Measurements from ENCODE around the gene AP4S1. TPM values are rescaled to one million over a fixed set of nuclear protein-coding genes. Genes with fewer than 3 reads are reported as not detected.
"Not testable (repeated sequence)": the region's sequence is repeated elsewhere in the genome, so short reads cannot be mapped to it uniquely, and the experiment has no call there.

The AP4S1 gene, protein sequence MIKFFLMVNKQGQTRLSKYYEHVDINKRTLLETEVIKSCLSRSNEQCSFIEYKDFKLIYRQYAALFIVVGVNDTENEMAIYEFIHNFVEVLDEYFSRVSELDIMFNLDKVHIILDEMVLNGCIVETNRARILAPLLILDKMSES
- 6.4 and 6.9 TPM in 2 replicates for total RNA-seq (2014; rRNA removed; shearing (Covaris generic))
- polyA plus RNA-seq (2015; cell fraction: cytosol; rRNA removed): 2.8 and 5.2 TPM in 2 replicates
- polyA plus RNA-seq (2015; cell fraction: nucleus; rRNA removed): 2.9 and 3.5 TPM in 2 replicates

DNA sequence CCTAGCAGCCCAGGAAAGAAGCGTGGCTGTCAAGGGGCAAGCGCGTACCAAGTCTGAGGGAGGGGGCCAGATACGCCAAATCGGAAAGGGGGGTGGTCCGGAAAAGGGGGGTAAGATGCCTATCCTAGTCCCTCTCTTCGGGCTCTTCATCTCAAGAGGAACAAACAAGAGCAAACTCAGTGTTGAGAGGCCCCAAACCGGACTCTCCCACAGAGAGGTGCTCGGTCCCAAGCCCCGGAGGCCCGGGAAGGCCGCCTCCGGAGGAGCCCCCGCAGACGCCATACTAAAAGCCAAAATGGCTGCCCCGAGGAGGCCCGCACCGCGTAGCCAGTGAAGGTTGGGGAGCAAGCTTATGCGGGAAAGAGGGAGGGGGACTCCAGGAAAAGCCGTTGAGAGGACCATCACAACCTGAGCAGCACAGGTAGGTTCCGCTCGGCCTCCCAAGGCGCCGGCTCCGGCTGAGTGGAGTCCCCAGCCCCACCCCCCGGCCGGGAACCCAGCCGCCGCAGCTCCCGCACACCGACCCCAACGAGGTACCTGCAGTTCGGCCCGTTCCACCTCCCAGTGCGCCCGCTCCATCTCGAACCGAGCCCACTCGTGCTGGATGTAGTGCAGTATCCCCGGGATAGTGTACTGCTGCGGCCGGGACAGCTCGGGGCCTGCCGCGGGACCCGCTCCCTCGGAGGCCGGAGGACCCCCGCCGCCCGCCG lies at the start of gene AP4S1:
AP4S1 (plus strand) TSS at position 283 of the 710 bp plus-strand sequence. CDS start 40,548 bp downstream, outside the sequence.
- in situ Hi-C loops (cut with HindIII; ENCODE audit: low pct_unique_long_range_greater_than_20kb, low sequenced_read_pairs): no loop called here
- peak; percentile 26 for DNase-seq (ENCODE audit: low read depth, low spot score)

DNA sequence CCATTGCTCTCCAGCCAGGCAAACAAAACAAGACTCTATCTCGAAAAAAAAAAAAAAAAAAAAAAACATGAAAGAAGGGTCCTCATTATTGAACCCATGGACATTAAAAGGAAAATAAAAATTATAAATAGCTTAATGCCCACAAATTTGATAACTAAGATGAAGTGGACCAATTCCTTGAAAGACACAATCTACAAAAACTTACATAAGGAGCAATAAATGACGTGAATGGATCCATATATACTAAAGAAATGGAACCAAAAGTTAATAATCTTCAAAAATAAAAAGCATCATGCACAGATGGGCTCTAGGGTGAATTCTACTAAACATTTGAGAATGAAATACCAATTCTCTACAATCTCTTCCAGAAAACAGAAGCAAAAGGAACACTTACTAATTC lies 47.7 kb upstream of the AP4S1 start:
- in situ Hi-C loops (cut with HindIII; ENCODE audit: low pct_unique_long_range_greater_than_20kb, low sequenced_read_pairs): no loop called here
- no peak for DNase-seq (ENCODE audit: low read depth, low spot score)

DNA sequence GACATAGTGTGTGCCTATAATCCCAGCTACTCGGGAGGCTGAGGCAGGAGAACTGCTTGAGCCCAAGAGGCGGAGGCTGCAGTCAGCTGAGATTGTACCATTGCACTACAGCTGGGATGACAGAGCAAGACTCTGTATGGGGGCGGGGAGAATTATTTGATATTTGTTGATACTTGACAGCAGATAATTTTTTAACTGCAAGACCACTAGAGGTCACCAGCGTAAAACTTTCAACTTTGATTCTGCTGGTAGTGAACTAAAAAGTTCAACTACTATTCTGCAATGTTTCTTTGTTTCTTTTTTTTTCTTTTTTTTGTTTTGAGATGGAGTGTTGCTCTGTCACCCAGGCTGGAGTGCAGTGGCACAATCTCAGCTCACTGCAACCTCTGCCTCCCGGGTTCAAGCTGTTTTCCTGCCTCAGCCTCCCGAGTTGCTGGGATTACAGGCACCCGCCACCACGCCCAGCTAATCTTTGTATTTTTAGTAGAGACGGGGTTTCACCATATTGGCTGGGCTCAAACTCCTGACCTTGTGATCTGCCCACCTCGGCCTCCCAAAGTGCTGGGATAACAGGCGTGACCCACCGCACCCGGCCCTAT lies 45.2 kb upstream of the AP4S1 start:
- in situ Hi-C loops (cut with HindIII; ENCODE audit: low pct_unique_long_range_greater_than_20kb, low sequenced_read_pairs): not testable (repeated sequence)
- DNase-seq (ENCODE audit: low read depth, low spot score): peak; percentile 77

DNA sequence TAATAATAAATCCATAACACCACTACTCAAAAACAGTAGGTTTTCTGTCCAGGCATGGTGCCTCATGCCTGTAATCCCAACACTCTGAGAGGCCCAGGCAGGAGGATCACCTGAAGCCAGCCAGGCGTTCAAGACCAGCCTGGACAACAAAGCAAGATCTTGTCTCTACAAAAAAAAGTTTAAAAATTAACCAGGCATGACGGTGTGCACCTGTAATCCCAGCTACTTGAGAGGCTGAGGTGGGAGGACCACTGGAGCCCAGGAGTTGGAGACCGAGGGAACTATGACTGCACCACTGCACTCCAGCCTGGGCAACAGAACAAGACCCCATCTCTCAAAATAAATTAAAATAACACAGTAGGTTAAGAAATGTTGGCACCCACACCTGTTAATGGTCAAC lies 44.5 kb upstream of the AP4S1 start:
- DNase-seq (ENCODE audit: low read depth, low spot score): no peak
- in situ Hi-C loops (cut with HindIII; ENCODE audit: low pct_unique_long_range_greater_than_20kb, low sequenced_read_pairs): no loop called here

DNA sequence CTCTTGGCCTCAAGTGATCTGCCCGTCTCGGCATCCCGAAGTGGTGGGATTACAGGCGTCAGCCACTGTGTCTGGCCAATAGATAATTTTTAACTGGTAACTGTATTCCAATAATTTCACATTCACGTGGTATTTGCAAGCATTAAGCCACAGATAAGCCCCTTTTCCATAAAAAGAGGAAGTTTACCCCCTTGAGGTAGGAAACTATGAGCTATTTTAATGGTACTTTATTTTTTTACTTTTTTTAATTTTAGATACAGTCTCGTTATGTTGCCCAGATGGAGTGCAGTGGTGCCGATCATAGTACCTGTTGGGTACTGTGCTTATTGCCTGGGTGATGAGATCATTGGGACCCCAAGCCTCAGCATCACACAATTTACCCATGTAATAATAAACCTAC lies 42.9 kb upstream of the AP4S1 start:
- in situ Hi-C loops (cut with HindIII; ENCODE audit: low pct_unique_long_range_greater_than_20kb, low sequenced_read_pairs): no loop called here
- no peak for DNase-seq (ENCODE audit: low read depth, low spot score)

DNA sequence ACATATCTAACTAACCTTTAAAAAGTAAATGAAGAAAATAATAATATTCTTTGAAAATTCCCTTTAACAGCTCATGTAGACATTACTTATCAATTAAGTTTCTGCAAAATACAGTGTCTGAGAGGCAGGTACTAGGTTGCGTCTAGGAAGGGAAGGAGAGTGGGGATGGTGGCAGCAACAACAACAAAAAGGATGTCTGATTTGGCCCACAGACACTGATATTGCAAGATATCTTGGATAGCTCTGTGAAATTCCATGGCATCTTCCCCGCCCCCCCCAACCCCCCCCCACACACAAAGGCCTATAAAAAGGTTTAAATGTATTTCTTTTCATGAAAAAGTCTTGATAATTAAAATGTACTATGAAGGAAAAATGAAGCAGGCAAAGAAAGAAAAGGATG lies 41.6 kb upstream of the AP4S1 start:
- no peak for DNase-seq (ENCODE audit: low read depth, low spot score)
- in situ Hi-C loops (cut with HindIII; ENCODE audit: low pct_unique_long_range_greater_than_20kb, low sequenced_read_pairs): no loop called here

DNA sequence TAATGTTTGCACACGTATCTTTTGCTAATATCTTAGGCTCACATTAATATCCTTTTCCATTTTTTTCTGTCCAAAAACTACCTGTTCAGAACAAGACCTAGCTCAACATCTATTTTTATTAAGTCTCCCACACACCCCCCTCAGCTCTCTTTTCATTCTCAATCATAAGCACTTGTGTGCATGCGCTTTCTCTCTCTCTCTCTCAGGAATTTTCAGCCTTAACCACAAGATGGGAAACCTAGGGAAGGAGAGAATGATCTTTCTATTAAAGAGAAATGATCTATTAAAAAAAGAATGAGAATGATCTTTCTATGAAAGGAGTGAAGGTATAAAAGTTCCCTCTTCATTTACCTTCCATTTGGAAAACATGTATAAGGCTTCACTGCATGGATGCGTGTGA lies 39.7 kb upstream of the AP4S1 start:
- in situ Hi-C loops (cut with HindIII; ENCODE audit: low pct_unique_long_range_greater_than_20kb, low sequenced_read_pairs): no loop called here
- DNase-seq (ENCODE audit: low read depth, low spot score): no peak

DNA sequence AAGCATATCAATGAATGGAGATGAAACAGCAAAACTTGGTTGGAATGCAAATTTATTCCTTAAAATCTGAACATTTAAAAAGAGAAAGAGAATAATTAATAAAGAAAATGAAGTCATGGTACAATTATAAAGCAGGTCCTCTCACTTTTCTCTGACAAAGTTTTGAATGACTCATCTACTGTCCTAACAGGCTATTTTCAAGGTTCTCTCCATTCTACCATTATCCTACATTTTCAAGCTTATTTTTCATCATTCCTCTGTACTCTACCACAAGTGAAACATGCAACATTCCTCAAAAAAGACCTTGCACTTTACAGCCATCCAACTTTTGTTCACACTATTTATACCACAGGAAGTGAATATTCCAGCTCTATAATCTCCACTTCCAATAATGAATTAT lies 36.9 kb upstream of the AP4S1 start:
- in situ Hi-C loops (cut with HindIII; ENCODE audit: low pct_unique_long_range_greater_than_20kb, low sequenced_read_pairs): no loop called here
- no peak for DNase-seq (ENCODE audit: low read depth, low spot score)

DNA sequence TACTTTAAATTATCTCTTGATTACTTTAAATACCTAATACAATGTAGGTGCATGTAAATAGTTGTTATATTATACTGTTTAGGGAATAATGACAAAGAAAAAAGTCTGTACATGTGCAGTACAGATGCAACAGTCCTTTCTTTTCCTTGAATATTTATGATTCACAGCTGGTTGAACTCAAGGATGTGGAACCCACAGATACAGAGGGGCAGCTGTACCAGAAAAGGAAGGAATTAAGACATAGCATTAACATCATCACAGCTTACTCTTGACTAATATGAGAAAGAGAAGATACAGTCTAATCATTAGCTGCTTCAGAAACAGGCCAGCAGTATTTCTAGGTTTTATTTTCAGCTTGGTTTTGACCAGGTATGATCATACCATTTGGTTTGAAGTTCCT lies 34.7 kb upstream of the AP4S1 start:
- no peak for DNase-seq (ENCODE audit: low read depth, low spot score)
- in situ Hi-C loops (cut with HindIII; ENCODE audit: low pct_unique_long_range_greater_than_20kb, low sequenced_read_pairs): no loop called here

DNA sequence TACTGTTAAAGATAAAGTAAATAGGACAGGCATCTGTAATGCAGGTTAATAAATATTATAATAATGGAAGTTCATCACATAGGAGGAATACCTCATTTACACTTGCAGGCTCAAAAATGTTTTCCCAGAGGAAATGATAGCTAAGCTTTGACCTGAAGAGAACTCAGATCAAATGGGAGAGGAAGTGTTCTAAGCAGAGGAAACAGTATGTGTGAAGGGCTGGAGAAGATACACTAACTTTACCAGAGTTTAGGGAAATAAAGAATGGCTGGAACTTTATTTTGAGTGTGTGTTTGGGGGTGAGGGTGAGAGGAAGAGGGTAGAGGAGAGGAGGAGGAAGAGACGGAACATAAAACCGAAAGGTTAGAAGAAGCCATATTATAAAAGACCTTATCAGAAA lies 34.0 kb upstream of the AP4S1 start:
- in situ Hi-C loops (cut with HindIII; ENCODE audit: low pct_unique_long_range_greater_than_20kb, low sequenced_read_pairs): no loop called here
- DNase-seq (ENCODE audit: low read depth, low spot score): no peak

DNA sequence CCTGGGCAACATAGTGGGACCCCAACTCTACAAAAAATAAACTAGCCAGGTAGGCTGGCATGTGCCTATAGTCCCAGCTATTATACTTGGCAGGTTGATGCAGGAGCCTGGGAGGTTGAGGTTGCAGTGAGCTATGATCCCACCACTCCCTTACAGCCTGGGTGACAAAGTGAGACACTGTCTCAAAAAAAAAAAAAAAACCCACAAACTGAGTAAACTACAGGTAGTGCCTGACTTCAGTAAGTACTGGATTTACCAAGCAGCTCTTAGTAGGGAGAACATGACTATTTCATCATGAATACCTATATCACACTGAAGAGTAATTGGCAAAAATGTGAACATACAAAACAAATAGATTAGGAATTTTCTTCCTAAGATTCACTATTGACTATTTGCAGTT lies 32.4 kb upstream of the AP4S1 start:
- in situ Hi-C loops (cut with HindIII; ENCODE audit: low pct_unique_long_range_greater_than_20kb, low sequenced_read_pairs): no loop called here
- no peak for DNase-seq (ENCODE audit: low read depth, low spot score)

DNA sequence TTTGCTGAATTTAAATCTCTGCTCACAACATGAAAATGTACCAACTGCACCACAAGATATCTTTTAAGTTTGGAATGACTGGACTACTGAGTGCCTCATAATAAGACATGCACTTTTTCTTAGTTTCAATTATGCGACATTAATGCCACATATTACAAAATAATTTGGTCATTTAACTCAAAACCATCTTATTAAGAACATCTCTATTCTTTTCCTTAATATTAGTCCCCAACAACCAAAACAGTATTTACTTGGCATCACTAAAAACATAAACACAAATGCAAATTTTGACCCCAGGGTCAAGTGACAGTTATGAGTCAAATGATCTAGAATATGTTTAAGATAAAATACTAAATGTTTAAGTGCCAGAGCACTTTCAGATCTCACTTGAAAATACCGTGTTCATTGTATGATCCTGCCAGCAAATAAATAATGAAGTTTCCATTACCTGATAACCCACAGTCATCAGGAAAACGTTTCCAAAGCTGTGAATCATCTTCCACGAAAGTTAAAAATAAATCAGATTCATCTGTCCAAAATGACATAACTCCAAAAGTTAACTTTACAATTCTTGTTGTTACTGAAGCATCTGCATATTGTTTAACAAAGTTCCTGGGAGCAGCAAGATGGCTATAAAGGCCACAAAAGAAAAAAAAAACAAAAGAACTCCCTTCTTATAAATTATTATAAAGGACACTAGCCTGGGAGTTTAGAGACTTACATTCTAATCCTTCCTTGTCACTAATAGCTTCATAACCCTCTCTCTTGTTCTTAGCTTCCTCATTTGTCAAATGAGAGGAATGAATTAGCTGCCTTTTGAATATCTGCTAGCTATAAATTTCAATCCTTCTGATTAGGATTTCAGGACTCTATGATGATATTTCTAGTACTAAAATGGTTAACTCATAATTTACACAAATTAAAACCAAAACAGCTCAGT lies 30.5 kb upstream of the AP4S1 start:
- no peak for DNase-seq (ENCODE audit: low read depth, low spot score)
- in situ Hi-C loops (cut with HindIII; ENCODE audit: low pct_unique_long_range_greater_than_20kb, low sequenced_read_pairs): no loop called here

DNA sequence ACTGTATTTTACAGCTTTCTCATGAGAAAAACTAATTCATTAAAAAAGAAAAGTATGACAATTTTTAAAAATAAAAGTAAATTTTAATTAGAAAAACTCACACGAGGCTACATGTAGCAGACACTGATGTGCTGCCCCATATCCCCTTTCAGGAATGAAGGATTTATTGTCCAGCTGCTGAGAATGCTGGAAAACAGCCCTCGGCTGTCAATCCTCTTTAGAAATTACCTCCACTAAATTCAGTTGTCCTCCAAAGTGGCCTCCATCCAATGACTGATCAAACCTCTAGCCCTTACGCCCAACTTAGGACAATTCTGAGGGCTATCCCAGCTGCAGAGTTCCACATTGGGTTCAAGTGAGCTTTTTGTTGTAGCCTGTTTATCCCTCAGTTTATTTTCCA lies 29.8 kb upstream of the AP4S1 start:
- no peak for DNase-seq (ENCODE audit: low read depth, low spot score)
- in situ Hi-C loops (cut with HindIII; ENCODE audit: low pct_unique_long_range_greater_than_20kb, low sequenced_read_pairs): no loop called here

DNA sequence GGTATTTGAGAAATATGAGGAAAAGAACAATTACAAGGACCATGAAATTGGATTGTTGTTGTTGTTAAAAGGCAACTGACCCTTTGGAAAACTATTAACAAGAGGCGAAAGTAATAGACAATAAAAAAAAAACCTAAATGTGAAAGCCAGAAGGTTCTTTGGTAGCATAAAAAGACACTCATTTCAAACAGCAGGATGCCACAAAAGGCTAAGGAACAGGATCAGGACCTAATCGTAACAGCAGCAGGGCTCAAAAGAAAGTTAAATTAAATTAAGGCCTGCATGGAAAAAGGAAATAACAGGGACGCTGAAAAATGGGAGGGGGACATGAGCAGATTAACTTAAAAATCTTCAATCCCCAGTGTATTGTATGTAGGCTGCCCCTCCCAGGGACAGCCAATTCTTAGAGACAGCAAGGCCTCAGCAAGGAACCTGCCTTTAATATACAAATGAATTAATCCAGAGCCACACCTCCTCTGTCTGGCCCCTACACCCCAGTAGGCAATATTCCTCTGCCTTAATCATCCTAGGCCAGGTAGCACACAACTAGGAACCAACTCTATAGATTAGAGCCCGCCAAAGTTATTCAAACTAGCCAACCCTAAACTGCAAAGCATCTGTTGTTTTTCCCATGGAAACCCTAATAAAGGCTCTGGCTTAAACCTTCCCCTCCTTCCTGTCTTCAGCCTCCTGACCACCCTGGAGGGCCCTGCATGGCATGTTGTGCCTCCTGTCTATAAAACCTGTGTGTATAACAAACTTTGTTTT lies 28.4 kb upstream of the AP4S1 start:
- in situ Hi-C loops (cut with HindIII; ENCODE audit: low pct_unique_long_range_greater_than_20kb, low sequenced_read_pairs): no loop called here
- no peak for DNase-seq (ENCODE audit: low read depth, low spot score)

DNA sequence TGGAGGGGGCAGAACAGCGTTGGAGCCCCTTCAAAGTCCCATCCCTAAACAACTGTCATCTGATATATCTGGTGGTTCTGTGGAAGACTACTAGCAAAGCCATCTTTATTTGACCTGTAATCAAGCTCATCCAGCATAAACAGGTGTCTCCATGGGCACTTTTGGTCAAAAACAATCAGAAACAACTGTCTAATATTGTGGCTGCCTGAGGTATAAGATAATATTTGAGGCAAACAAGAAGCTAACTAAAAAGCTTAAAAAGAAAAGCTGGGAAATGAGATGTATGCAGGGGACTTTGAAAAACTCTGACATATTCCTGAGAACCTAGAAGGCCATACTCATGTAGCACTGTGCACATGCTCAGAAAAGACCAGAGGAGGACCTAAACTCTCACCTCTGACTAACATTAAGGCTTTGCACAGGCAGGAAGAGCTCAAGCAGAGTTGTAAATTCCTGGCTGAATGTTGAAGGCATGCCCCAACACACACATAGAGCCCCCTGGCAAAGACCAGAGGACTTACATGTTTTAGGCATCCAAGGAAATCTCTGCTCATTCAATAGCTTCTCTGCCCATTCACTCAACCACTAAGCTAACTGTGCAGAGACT lies 27.2 kb upstream of the AP4S1 start:
- in situ Hi-C loops (cut with HindIII; ENCODE audit: low pct_unique_long_range_greater_than_20kb, low sequenced_read_pairs): no loop called here
- DNase-seq (ENCODE audit: low read depth, low spot score): no peak

DNA sequence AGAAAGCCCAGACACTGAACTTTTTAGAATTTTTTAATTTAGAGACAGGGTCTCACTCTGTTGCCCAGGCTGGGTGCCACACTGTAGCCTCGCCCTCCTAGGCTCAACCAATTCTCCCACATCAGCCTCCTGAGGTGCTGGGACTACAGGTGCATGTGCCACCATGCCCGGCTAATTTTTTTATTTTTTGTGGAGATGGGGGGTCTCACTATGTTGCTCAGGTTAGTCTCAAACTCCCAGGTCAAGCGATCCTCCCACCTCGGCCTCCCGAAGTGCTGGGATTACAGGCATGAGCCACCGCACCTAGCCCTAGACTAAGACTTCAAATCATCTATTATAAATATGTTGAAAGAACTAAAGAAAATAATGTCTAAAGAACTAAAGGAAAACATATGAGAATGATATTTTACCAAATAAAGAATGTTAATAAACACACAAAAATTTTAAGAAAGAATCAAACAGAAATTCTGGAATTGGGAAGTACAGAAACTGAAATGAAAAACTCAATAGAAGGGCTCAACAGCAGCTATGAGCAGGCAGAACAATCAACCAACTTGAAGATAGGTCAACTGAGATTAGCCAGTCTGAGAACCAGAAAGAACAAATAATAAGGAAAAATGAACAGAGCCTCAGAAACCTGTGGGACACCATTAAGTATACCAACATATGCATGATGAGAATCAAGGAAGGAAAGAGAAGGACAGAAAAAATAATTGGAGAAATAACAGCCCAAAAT lies 26.2 kb upstream of the AP4S1 start:
- DNase-seq (ENCODE audit: low read depth, low spot score): no peak
- in situ Hi-C loops (cut with HindIII; ENCODE audit: low pct_unique_long_range_greater_than_20kb, low sequenced_read_pairs): no loop called here

Data from SK-MEL-5 (cell line).